Lung (tissue), 12 donors: ENCODE measurements around the gene SCNN1G. TPM values are rescaled to one million over a fixed set of nuclear protein-coding genes. Genes with fewer than 3 reads are reported as not detected.
"Not testable (repeated sequence)": the region's sequence is repeated elsewhere in the genome, so short reads cannot be mapped to it uniquely, and the experiment has no call there.

Experiments
- ATAC-seq: fragments of 200-7000 bp; cut with Tn5 transposase; one replicate; pipeline ENCODE4 v1.9.1; 2020; ENCODE audit warnings: moderate number of reproducible peaks; ENCODE audit not compliant: insufficient read depth, low FRiP score
- DNase-seq, 3 donors: peaks; one replicate each; pipeline ENCODE4 v3.0.0-alpha.2; 2013 to 2017
- H3K27ac ChIP-seq, 2 donors: one replicate each; pipeline ENCODE4 v1.5.1; 2013; ENCODE audit warnings: mild to moderate bottlenecking in 2 of 2, moderate library complexity in 2 of 2, control low read depth in 1 of 2, inconsistent platforms in 1 of 2, low read depth in 1 of 2, low read length in 1 of 2
- H3K27me3 ChIP-seq, 3 donors: one replicate each; pipeline ENCODE4 v1.5.1; 2013; ENCODE audit warnings: low read length in 2 of 3; ENCODE audit not compliant: control insufficient read depth in 3 of 3, insufficient read depth in 3 of 3
- H3K36me3 ChIP-seq, 4 donors: one replicate each; pipeline ENCODE4 v1.5.1; 2013; ENCODE audit warnings: low read length in 4 of 4, mild to moderate bottlenecking in 1 of 4, moderate library complexity in 1 of 4; ENCODE audit not compliant: control insufficient read depth in 4 of 4, insufficient read depth in 4 of 4
- H3K4me1 ChIP-seq, 5 donors: one replicate each; pipeline ENCODE4 v1.5.1; 2013; ENCODE audit warnings: low read length in 5 of 5, mild to moderate bottlenecking in 2 of 5, moderate library complexity in 1 of 5; ENCODE audit not compliant: control insufficient read depth in 5 of 5, insufficient read depth in 5 of 5
- H3K4me3 ChIP-seq: one replicate; pipeline ENCODE4 v1.5.1; 2013; ENCODE audit warnings: mild to moderate bottlenecking, control low read depth, moderate library complexity
- H3K9ac ChIP-seq, 2 donors: one replicate each; pipeline ENCODE4 v1.5.1; 2013; ENCODE audit warnings: low read length in 2 of 2, control low read depth in 1 of 2; ENCODE audit not compliant: insufficient read depth in 1 of 2
- H3K9me3 ChIP-seq, 4 donors: one replicate each; pipeline ENCODE4 v1.5.1; 2013; ENCODE audit warnings: low read length in 3 of 4, mild to moderate bottlenecking in 1 of 4, moderate library complexity in 1 of 4; ENCODE audit not compliant: control insufficient read depth in 4 of 4, insufficient read depth in 3 of 4
- WGBS, 2 donors: extraction: QIAGEN DNeasy Blood & Tissue Kit; methylation state at CpG; one replicate each; pipeline ENCODE4 v1.1.7; 2013; 5-methylcytosine and 5-hydroxymethylcytosine counted together
- polyA plus RNA-seq, 2 donors: library from polyadenylated mRNA; stranded (reverse); fragments of 200-250 nt; gene quantifications; one replicate each; pipeline ENCODE4 v1.2.1, GENCODE V29; 2013
- total RNA-seq, 2 donors: library from RNA; depleted of rRNA in 1 of 2; stranded (reverse); fragments of >200 nt in 1 of 2; gene quantifications; one replicate each; pipeline ENCODE4 v1.2.1, GENCODE V29; 2014 to 2021
- TF ChIP-seq, protein P1 (sequence below): IDR thresholded peaks from 2 replicates; pipeline ENCODE4 v1.5.1; 2012; ENCODE audit warnings: mild to moderate bottlenecking; ENCODE audit errors: control extremely low read depth, extremely low read depth
- donor health status: control.
- donor health status: control.
- donor health status: Bipolar disorder and iron deficiency.
- donor health status: healthy.
- donor health status: DM: yes; HTN: yes; CAD: no.

SCNN1G gene
- total and polyA plus RNA-seq, 4 donors = 7.3 to 16.8 (median 11.3) TPM

DNA sequence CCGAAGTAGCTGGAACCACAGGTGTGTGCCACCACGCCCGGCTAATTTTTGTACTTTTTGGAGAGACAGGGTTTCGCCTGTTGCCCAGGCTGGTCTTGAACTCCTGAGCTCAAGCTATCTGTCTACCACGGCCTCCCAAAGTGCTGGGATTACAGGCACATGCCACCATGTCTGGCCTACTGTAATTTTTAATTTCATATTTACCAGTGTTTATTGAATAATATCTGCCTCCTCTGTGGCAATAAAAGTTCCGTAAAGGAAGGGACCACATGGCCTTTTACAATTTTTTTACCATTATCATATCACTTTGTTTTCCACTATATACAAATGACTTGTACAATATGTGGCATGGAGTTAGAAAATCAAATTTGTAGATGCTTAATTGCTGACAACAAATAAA lies 41.0 kb upstream of the SCNN1G start:
- H3K27ac ChIP-seq = no peak overlapping the region

DNA sequence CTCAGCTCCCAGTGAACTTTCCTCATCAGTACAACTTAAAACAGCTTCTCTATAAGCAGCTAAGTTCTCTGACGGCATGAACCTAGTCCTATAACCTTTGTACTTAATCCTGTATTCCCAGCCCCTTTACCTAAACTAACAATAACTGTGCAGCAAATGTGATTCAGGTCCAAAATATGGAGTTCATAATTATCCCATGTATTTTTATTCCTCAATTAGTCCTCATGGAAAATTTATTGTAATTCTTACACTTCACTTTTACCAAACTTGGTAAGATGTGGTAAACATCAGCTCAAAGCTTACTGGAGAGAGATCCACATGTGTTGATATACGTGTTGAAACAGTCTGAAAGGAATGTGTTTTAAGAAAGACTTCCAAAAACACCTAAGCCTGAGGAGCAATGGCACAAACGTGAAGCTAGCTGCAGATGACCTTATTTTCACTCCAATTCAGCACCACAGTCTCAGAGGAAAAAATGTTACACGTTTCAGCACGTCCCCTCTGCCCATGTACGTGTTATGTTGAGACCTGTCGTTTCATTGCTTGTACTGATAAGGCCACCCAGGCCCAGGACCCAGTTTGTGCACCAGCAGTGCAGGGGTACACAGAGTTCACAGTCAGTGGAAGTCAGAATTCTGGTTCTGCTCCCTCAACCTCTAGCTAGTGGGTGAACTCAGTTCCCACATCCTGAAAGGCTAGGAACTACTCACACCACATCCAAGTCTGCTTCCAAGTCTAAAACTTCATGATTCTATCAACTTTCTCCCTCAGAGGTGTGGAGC lies 40.4 kb upstream of the SCNN1G start:
- DNase-seq = no peak
- H3K36me3 ChIP-seq = no peaks in the 10 kb centered on the region
- TF ChIP-seq, protein P1, sequence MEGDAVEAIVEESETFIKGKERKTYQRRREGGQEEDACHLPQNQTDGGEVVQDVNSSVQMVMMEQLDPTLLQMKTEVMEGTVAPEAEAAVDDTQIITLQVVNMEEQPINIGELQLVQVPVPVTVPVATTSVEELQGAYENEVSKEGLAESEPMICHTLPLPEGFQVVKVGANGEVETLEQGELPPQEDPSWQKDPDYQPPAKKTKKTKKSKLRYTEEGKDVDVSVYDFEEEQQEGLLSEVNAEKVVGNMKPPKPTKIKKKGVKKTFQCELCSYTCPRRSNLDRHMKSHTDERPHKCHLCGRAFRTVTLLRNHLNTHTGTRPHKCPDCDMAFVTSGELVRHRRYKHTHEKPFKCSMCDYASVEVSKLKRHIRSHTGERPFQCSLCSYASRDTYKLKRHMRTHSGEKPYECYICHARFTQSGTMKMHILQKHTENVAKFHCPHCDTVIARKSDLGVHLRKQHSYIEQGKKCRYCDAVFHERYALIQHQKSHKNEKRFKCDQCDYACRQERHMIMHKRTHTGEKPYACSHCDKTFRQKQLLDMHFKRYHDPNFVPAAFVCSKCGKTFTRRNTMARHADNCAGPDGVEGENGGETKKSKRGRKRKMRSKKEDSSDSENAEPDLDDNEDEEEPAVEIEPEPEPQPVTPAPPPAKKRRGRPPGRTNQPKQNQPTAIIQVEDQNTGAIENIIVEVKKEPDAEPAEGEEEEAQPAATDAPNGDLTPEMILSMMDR = no peak
- H3K9me3 ChIP-seq = no peaks in the 10 kb centered on the region
- no peaks in the 10 kb centered on the region for H3K27me3 ChIP-seq
- 51 to 79% methylated on average over 7 of the region's 7 CpGs for WGBS, 2 donors
- no peak for ATAC-seq
- peaks cover 0 to 48% (median 0%) of the 10 kb centered on the region in 5 donors for H3K4me1 ChIP-seq
- peak overlapping the region in 1 of 2 donors; percentile 42 for H3K27ac ChIP-seq
- H3K4me3 ChIP-seq = no peak overlapping the region
- H3K9ac ChIP-seq = no peak overlapping the region

More for the DNA sequence above, 41.0 kb upstream of the SCNN1G start:
- Histone ChIP-seq H3K27me3 (no peaks in the 10 kb centered on the region), H3K4me1 (peaks cover 0 to 48% (median 0%) of the 10 kb centered on the region in 5 donors), H3K36me3 (no peaks in the 10 kb centered on the region), H3K9ac (no peak overlapping the region), H3K9me3 (peaks cover 0 to 3% (median 0%) of the 10 kb centered on the region in 4 donors), H3K4me3 (no peak overlapping the region)
- WGBS, 2 donors = 94 to 95% methylated on average over 6 of the region's 6 CpGs
- DNase-seq = no peak
- TF ChIP-seq, protein P1 = no peak
- no peak for ATAC-seq

DNA sequence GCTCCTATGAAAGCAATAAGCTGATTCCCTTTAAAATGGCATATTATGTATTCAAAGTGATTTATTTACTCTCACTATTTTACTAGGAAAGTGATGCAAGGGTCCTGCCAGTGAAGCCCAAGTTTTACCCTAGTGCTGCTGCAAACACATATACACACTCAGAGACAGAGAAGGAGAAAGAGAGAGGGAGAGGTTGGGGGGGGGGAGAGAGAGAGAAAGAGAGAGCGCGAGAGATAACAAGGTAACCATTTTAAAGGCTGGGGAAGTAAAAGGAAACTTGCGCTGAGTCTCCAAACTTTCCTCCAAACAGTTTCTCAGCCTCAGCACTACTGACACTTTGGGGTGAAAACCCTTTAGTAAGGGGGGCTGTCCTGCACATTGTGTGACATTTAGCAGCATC lies 39.2 kb upstream of the SCNN1G start:
- 89 to 91% methylated on average over 3 of the region's 3 CpGs for WGBS, 2 donors
- Histone ChIP-seq H3K9me3 (no peaks in the 10 kb centered on the region), H3K36me3 (no peaks in the 10 kb centered on the region), H3K4me3 (no peak overlapping the region), H3K4me1 (peaks cover 4 to 48% (median 5%) of the 10 kb centered on the region in 5 donors), H3K9ac (no peak overlapping the region), H3K27me3 (no peaks in the 10 kb centered on the region), H3K27ac (no peak overlapping the region)
- ATAC-seq (no peak), DNase-seq (no peak)
- TF ChIP-seq, protein P1 = no peak

DNA sequence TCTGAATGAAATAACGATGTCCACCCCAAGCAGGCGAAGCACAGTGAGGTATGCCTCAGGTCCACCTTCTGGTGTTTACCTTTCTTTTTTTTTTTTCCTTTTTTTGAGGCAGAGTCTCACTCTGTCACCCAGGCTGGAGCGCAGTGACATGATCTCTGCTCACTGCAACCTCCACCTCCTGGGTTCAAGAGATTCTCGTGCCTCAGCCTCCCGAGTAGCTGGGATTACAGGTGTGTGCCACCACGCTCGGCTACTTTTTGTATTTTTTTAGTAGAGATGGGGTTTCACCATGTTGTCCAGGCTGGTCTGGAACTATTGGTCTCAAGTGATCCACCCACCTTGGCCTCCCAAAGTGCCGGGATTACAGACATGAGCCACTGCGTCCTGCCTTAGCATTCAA lies 38.2 kb upstream of the SCNN1G start:
- not testable (repeated sequence) for H3K27me3 ChIP-seq, ATAC-seq, H3K9ac ChIP-seq, H3K27ac ChIP-seq, H3K9me3 ChIP-seq, DNase-seq, H3K36me3 ChIP-seq, H3K4me3 ChIP-seq
- WGBS, 2 donors = 95 to 96% methylated on average over 9 of the region's 9 CpGs
- H3K4me1 ChIP-seq = peaks cover 4 to 48% (median 7%) of the 10 kb centered on the region in 5 donors
